GM04503 (cell line): ENCODE results near the gene MGAT4A.

Experiments
- DNase-seq: peaks from one replicate; pipeline ENCODE4 v3.0.0-alpha.2; 2012; ENCODE audit warnings: low read depth

Gene MGAT4A

DNA sequence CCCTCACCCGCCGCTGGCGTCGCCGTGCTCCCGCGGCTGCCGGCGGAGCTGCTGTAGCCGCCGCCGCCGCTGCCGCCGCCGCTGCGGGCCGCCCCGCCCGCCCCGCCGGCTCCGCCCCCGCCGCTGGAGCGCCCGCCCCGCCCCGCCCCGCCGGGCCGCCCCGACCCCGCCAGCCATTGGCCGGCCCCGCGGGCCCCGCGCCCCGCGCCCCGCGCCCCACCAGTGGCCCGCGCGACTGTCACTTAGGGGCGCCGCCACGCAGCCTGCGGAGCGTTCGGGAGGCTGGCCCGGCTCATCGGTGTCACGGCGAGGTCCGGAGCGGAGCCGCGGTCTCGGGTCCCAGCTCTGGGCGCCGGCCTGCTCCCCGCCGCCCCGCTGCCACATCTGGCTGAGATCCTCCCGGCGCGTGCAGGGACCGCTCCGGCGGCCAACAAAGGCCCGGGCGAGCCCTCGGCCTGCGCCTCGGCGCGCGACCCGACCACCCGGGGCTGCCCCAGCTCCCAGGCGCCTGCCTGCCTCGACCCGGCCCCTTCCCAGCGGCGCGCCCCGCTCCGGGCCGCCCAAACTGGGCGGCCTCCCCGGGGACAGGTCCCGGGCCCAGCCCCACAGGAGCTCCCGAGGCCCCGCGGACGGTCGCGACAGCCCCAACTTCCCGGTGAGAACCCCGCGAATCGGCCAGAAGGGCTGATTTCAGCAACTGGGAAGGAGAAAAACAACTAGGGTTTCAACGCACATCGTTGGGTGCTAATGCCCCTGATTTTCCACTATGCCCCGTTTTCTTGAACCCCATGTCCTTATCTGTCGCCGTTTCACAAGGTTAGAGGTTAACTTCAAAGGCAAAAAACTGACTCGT is at the start of gene MGAT4A:
Gene MGAT4A, minus strand, starts transcription at position 92 of the 853 bp plus-strand sequence. CDS start 4,800 bp downstream, outside the sequence.
- DNase-seq, result no peak

DNA sequence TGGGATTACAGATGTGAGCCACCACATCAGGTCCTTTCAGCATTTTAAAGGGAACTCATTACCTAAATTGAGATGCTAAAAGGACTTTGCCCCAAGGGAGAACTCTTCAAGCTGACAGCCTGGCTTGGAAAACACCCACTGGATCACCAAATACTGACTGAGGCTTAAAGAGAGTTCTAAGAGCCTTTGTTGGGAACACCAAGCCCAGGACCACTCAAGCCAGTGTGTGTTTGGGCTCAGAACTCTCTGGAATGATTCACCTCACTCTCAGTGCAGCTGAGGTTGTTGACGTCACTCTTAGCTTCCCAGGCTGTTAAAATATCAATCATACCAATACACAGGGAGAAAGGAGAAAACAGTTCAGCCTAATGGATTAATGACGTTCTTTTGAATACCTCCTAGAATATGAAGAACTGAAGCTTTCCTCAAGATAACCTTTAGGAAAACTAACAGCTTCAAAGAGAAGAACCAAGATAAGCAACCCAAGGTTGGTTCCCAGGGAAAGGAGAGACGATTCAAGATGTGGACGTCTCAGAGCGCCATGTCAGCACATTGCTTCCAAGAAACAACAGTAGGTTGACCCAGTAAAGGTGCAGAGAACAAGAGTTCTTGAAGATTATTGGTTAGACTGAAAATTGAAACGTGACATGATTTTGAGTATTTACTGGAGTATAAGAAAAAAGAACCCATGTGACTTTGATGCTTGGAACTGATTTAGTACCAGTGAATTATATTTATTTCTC is 48.0 kb upstream of the MGAT4A start:
- no peak for DNase-seq

DNA sequence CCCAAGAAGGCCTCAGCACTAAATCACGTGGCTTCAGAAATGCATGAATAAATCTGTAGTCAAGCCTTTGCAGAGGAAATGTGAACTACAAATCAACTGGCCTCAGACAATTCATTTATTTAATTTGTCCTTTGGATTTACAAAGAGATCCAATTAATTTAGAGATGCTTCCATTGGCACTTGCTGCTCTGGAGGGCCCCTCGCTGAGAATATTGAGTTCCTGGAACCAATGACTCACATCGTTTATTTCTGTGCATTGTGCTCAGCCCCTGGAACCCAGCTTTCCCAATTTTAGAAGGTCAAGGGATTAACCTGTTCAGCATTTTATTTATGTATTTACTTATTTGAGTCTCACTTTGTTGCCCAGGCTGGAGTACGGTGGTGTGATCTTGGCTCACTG is 47.2 kb upstream of the MGAT4A start:
- DNase-seq, result no peak

DNA sequence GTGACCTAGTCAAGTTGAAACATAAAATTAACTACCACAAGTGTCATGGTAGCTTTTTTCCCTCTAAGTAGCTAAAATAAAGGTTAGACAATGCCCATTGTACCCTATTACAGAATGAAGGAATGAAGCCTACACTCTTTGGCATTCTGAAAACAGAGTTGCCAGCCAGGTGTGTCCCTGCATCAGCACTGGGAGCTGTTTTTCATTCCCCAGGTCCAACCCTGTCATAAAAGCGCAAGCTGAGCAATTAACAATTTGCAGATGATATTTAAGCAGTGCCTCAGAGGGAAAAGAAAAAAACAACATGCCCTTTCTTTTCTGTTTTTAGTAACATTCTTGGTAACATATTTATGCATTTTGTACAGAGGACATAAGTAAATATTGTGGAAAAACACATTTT is 46.8 kb upstream of the MGAT4A start:
- DNase-seq, result no peak

DNA sequence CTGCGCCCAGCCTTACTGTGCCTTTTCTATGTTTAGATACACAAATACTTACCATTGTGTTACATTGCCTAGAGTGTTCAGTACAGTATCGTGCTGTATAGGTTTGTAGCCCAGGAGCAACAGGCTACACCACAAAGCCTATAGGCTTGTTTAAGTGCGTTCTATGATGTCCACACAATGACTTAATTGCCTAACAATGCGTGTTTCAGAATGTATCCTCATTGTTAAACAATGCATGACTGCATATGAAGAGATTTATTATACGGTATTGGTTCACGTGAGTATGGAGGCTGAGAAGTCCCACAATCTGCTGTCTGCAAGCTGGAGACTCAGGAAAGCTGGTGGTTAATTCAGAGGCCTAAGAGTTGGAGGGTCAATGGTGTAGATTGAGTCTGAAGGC is 46.1 kb upstream of the MGAT4A start:
- DNase-seq, result no peak

DNA sequence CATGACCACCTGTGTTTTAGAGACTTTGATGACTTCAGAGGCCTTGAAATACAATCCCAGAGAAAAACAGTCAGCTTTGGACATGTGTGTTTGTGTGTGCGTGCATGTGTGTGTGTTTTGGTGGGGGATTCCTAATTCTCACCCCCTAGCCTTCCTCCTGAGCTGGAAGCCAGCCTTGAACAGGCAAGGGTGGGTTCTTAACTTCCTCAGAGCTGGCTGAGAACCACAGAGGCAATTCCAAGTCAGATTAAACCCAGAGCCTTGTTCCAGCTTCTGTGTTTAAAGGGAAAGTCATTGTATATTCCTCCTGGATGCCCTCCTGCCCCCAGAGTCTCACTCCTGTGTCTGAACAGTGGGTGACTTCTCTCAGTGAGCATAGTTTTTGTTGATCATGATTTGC is 45.2 kb upstream of the MGAT4A start:
- DNase-seq, result no peak

DNA sequence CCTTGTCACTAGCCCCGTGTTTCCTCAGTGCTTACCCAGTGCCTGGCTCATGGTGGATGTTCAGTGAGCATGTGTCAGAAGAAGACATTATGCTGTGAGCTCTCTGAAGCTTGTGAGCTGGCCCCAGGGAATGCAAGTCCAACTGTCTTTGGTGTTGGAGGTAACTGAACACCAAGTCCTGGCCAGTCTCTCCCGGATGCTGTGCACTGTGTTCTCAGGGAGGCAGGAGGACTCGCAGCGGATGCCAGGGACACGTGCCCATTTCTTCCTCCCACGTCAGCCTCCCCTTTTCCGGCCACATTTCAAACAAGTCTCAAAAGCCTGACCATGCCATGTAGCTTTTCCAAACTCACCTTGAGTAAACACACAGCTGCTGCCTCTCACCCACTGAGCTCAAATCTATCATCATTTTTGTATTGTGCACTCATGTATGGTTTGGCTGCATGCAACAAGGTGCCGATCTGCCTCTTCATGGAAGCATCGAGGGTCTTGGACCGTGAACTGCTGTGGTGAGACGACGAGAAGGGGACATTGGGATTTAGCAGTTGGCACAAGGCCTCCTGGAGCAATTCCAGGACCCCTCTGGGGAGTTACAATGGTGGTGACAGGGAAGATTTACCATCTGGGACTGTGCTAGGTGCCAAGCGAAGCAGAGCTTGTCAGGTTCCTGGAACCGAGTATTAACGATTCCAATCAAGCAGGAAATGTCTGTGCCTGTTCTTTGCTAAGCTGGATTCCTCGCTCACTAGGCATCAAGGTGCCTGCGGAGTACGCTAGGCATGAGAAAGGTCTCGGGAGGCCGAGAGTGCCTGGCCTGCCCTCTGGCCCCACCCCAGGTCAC is 44.4 kb upstream of the MGAT4A start:
- DNase-seq, result no peak

DNA sequence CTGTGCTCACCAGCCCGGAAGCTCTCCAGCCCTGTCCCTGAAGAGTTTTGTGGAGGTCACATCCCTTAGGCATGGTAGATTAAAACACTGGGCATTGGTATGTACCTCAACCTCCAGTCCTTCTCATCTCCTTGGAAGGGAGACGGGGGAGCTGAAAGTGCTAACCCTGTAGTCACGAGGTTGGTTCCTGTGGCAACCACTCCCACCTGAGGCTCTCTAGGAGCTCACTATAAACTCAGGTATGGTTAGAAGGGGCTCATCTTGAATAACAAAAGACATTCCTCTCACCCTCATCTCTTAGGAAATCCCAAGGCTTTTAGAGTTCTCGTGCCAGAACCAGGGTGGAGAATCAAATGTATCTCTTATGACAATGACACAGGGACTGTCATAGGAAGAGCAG is 43.0 kb upstream of the MGAT4A start:
- DNase-seq, result no peak

DNA sequence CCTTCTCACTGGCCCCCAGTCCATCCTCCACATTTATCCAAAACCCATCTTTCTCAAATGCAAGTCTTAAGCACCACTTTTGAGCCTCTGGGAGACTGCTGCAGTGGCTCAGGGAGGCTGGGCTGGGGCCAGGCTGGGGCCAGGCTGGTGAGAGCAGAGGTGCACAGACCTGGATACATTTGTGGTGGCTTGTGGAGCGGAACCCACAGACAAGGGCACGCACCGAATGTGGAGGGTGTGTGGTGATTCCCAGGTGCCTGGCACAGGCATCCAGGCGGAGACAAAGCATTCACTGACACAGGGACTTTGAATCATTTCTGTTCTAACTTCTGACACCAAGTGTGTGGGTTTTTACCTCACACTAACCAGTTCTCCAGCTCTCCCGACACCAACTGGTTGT is 42.2 kb upstream of the MGAT4A start:
- no peak for DNase-seq

DNA sequence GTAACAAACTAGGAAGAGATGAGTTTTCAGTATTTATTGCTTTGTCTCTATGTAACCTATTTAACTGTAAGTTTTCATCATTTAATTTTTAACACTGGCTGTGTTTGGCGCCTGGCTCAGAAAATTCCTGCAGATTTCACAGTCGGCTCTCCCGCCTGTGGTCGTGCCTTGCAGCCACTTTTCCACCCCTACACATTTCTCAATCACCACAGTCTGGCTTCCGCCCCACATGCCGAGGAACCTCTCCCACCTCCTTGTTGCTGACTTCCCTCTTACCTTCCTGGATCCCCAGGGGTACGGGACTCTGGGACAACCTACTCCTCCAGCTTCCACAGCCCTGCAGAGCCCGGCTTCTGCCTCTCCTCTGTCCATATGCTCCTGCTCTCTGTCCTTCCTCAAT is 41.6 kb upstream of the MGAT4A start:
- no peak for DNase-seq

DNA sequence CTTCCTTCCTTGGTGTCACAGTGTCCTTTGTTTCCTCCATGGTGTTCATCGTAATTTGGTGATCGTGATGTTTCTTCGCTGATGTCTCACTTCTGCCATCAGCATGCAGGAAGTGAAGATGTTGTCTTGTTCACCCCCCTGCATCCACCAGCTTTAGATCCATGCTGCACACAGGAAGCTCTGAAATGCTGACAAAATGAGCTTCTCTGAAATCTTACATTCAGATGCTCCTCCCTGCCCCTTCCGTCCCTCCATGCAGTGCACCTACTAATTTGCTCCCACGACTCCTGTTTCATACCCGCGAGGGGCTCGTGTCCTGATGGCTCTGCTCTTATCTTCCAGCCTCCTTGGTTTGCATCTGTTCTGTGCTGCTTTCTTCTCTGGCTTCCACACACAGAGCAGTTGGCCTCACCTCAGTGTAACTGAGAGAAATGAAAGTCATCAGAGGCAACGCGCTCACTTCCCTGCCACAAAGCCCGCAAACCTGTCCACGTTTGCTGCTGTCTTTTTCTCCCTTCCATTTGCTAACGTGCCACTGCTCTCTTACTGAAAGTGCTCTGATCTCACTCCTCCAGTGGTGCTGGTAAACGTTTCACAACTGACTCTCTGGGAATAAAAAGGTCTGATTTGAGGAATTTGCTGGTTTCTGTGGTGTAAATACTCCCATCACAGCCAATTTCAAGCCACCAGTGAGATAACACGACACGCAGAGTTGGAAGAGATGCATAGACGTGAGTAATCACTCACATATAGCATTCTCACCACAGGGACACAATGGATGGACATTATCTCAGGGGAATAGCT is 41.0 kb upstream of the MGAT4A start:
- DNase-seq, result no peak

DNA sequence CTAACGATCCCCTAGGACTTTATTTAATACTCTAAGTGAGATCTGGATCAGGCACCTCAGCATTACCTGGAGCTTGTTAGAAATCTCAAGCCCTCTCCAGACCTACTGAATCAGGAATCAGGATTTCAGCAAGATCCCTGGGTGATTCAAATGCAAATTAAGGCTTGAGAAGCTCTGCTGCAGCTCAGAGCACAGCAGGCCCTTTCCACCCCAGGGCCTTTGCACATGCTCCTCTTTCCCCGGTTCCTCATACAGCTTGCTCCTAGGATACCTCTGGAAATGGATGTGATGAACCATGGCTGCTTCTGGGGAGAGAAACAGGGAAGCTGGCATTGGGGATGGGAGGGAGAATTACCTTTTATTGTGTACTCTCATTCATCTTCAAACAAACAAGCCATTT is 40.3 kb upstream of the MGAT4A start:
- DNase-seq, result no peak

DNA sequence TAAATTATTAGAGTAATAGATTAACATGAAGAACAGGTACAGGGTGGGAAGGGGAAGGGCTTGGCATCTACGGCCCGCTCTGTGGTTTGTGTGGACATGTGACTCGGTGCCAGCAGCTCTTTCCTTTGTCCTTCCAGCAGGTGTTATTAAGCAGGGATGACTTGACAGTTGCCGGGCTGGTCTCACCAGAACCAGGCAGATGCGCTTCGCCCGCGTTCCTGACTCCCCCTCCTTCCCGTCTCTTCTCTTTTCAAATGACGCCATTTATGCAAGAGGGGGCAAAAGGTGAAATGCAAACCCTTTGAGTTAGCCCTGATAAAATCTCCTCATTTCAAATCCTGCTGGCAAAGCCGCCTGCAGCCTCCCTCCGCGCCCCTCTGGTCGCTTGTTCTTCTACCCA is 38.9 kb upstream of the MGAT4A start:
- DNase-seq, result no peak

DNA sequence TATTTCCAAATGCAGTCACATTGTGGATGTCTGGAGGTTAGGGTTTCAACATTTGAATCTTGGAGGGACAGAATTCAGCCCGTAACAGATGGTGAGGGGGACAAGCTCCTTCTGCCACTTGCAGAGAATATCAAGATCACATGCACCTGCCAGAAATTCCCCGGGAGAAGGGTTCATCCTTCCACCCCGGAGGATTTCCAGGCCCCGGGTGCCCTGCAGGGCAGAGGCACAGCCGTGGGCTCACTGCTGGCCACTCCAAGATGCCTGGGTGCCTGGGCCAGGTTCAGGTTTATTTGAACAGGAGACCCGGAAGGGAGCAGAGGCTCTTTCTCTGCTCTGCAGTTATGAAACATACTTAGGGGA is 38.2 kb upstream of the MGAT4A start:
- no peak for DNase-seq

DNA sequence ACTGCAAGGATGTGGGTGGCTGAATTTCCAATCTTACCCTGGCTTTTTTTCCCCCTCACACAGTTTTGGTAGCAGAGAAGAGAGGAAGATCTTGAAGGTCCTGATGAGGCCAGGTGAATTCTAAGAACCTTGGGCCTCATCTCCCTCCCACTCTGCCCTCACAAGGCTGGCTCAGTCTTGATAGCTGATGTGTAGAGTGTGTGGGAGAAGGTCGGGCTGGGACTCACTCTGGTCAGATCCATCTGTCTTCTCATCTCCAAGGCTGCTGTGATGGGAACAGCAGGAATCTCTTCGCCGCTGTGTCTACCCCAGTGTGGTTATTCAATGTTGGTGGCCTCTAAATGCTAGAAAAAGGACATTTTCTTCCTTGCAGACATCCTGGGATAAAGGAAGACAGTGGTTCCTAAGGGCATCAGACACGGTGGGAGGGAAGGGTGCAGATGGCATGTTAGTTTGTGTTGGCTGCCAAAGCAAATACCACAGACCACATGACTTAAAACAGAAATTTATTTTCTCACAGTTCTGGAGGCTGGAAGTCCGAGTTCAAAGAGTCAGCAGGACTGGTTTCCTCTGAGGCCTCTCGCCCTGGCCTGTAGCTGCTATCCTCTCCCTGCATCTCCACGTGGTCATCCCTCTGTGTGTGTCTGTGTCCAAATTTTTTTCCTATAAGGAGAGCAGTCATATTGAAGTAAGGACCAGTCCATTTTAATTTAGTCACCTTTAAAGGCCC is 37.6 kb upstream of the MGAT4A start:
- no peak for DNase-seq

DNA sequence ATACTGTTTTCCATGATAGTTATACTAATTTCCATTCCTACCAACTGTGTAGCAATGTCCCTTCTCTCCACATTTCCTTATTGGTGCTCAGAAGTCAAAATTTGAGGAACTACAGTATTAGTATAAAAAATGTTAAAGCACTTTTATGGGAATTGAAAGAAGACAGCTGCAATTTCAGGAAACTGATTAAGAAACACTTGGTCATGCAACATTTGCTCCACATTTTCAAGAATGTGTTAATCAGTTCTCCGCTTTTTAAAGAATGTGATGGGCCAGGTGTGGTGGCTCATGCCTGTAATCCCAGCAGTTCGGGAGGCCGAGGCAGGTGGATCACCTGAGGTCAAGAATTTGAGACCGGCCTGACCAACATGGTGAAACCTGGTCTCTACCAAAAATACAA is 33.6 kb upstream of the MGAT4A start:
- no peak for DNase-seq

DNA sequence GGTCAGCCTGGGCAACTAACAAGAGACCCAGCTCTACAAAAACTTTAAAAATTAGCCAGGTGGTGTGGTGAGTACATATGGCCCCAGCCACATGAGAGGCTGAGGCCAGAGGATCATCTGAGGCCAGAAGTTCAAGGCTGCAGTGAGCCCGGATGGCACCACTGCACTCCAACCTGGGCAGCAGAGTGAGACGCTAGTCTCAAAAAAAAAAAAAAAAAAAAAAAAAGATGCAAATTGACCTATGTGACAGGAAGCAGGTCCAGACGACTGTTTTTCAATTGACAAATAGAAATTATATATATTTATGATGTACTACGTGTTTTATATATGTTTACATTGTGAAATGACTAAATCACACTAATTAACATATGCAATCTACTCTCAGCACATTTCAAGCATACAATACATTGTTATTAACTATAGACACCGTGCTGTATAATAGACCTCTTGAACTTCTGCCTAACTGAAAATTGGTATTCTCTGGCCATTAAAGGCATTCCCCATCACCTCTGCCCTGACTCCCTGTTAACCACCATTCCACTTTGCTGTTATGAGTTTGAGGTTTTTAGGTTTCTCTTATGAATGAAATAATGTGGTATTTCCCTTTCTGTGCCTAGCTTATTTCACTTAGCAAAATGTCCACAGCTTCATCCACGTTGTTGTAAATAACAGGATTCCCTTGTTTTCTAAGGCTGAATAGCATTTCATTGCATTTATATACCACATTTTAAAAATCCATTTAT is 32.4 kb upstream of the MGAT4A start:
- no peak for DNase-seq

DNA sequence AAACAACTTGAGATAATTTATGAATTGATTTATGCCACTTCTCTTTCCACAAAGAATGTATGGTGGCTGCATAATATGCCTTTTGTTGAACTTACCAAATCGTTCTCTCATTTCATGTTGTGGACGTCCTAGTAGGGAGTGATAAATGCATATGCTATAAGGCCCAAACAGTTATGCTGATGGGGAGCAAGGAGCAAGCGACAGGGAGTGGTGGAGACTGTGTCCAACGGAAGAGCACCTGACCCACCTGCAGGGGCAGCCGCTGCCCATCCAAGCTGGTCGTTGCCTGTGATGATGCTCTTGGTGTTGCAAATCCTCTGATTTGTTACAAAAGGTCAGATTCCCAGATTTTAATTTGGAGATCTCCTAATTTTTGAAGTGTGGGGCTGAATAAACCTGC is 31.0 kb upstream of the MGAT4A start:
- no peak for DNase-seq

DNA sequence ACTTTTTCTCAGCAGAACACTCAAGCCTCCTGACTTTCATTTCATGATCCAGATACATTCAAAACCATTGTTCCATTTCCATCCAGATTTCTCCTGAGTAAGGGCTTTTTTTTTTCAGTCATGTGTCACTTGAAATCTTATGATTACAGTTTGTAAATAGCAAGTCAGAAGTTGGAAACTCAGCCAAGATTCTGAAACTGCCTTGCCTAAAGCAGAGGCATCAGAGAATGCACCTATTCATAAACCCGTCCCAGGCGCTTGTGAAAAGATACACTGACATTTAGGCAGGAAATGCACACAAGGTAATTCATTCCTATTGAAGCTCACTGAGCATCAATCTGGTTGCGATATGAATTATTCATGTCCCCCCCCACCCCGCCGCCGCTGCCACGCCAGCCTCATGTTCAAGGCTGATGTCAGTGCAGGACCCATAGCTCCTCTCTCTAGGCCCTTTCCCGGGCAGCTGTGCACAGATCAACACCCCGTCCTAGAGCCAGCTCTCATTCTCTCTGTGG is 30.4 kb upstream of the MGAT4A start:
- no peak for DNase-seq
